NK-92 (cell line): ENCODE results near the gene ITPK1.

Experiments used
- DNase-seq: peaks from one replicate; lab custom pipeline; 2025; ENCODE audit not compliant: unreplicated experiment; lab: John Stamatoyannopoulos, UW

Gene ITPK1

DNA sequence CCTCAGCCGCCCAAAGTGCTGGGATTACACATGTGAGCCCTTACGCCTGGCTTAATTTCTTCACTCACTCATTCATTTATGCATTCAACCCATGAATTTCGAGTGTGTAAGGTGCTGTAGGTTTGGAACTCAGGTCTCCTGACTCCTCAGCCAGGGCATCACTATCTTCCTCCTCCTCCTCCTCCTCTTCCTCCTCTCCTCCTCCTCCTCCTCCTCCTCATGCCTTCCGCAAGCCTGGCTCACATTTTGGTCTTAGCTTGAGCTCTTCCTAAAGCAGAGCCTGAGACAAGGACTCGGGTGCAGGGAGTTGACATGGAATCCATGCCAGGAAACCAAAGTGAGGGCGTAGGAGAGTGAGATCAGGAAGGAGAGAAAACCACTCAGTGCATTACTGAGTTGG lies 213.5 kb downstream of the ITPK1 start:
- no peak for DNase-seq

DNA sequence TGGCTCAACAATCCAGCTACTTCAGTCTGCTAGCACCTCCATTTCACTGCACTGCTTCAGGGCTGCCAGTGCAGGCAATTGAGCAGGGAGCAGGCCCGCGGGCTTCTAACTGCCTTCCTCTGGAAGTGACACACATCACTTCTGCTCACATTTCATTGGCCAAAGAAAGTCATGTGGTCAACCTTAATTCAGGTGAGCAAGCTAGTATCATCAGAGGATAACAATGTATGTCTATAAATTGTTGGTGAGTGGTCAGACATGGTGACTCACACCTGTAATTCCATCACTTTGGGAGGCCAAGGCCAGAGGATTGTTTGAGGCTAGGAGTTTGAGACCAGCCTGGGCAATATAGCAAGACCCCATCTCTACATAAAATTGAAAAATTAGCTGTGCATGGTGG lies 215.1 kb downstream of the ITPK1 start:
- no peak for DNase-seq

DNA sequence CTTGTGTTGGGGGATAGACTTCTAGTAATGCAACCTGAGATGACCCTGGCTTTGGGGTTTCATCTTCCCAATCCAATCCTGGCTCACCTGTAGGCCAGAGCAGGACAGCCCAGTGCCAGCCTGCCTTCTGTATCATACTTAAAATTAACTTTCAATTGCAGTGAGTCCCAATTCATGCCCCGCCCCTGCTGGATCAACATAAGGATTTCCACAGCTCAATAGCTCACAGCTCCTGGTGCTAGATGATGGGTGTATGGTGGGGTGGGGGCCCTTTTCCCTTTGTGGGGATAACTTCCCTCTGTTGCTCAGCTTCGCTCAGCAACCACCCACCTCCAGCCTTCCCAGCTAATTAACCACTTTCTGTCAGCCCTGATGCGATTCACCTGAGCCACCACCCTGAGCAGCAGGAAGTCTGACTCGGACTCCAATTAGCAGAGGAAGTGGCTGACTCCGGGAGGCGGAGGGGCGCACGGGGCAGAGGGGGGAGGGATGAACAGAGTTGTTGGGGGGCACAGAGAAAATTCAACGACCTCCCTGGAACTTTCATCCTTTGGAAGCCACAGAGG lies 217.1 kb downstream of the ITPK1 start:
- DNase-seq: no peak

DNA sequence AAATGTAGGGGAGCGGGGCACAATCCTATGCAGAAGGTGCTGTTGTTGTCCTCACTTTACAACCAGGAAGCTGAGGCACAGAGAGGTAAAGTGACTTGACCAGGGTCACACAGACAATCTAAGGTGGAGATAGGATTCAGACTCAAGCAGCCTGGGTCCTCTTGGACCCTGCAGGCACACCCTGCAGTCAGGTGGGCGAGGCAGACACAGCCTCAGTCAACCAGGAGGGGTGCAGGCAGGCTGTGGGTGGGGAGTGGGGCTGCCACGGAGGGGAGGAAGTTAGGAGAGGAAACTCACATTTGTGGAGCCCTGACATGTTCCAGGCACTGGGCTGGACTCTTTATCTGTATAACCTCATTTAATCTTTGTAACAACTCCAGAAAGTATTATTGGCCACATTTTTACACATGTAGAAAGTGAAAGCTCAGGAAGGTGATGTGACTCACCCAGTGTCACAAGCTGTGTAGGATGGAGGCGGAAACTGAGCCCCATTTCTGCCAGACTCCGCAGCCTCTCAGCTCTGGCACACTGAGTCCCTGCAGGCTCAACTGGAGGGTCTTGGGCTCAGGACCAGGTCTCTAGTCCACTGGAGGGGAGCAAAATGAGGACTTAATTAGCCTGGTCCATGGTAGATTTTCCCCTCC lies 217.7 kb downstream of the ITPK1 start:
- no peak for DNase-seq

DNA sequence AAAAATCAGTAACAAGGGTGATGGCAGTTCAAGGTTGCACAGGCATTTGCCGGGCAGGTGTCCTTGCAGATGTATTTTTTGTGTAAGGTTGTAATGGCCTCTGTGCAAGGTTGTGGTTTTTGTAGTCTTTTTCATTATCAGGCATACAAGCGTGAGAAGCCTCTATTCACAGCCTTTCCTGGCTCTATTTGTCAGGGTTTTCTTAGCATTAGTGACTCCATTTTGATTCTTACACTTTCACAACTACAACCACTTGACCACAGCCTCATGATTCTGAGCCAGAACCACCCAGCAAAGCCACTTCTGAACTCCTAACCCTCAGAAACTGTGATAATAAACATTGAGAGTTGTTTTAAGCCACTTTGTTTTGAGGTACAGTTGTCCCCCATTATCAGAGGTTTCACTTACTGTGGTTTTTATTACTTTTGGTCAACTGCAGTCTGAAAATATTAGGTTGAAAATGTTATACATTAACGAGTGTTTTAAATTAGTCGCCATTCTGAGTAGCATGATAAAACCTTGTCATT lies 220.3 kb downstream of the ITPK1 start:
- DNase-seq: no peak

DNA sequence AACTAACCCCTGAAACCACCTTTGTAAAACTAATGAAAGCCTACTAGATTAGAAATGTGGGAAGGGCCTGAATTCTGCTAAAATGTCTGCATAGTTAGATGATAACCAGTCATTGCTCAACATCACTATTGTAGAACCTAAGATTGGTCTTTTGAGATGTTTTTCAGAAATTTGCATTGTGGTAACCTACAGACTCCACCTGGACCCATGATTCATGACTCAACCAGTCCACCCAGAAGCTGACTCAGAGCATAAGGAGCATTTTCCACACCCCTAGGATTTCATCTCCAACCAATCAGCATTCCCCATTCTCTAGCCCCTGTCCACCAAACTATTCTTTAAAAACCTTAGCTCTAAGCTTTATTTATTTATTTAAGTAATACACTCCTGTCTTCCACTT lies 223.1 kb downstream of the ITPK1 start:
- DNase-seq: no peak

DNA sequence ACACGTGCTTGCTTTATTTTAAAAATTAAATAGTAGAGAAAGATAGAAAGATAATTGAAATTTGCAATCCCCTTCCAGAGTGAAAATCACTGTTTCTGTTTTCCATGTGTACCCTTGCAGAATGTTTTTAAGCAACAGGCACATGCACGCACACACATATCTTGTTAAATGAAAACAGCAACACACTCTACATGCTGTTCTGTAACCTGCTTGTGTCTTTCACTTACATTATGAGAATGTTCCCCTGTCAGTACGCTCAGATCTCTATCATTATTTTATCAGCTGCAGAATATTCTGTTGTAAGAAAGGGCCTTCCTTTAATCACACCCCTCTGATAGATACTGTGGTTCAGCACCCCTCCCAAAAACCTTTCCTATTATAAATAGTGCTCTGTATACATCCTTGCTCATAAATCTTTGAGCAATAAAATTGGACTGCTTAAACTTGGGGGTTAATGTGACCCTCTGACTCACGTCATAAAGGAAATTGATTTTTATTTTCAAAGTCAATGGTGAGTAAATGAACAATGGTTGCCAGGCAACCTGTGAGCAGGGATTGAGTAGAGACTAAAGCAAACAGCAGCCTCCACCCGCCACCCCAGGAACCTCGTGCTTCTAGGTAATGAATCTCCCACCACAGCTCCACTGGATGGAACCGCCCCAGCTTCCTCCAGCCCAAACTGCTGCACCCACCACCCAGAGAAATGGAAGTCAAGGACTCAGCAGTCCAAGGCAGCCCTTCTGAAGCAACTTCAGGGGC lies 224.7 kb downstream of the ITPK1 start:
- DNase-seq: no peak

- DNase-seq: no peak
Measured at GRCh38 chr14:92888896-92889295, 226.8 kb downstream of the ITPK1 start.

DNA sequence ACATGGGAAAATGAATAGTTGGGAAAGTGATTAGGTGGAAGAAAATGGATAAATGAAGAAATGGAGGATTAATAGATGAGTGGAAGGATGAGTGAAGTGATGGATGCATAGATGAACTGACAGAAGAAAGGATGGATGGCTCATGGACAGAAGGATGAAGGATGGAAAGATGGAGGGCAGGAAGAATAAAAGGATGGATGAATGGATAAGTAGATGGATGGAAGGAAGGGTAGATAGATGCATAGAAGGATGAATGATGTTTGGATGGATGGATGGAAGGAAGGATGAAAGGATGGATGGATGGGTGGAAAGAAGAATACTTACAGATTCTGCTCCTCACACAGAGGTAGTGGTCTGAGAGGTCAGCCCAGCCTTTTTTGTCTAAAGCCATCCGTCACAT lies 228.6 kb downstream of the ITPK1 start:
- no peak for DNase-seq
